Fibroblast of skin of abdomen (primary cell): ENCODE results near the gene ADGRA3.

ENCODE experiments used
- DNase-seq: peaks from one replicate; pipeline ENCODE4 v3.0.0-alpha.2; 2013

Gene ADGRA3

GRCh38 chr4:22356987-22357596 lies 158.8 kb downstream of the ADGRA3 start:
- DNase-seq: peak; percentile 32

DNA sequence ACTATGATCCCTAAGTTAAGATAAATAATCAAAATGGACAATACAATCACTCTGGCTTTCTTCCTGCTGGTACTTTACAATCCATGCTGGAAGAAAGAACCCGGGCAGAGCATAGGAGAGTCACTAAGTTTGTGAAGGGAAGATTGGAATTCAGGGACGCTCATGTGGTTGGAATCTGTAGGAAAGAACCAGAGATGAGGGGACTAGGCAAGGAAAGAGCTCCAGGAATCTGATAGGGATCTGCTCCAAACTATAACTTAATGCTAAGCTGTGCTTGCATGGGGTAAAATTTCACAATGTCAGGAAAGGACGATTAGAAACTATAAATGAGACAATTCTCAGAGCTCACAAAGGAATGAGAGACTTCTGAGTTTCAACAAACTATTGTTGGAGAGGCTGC lies 167.5 kb downstream of the ADGRA3 start:
- peak; percentile 77 for DNase-seq

DNA sequence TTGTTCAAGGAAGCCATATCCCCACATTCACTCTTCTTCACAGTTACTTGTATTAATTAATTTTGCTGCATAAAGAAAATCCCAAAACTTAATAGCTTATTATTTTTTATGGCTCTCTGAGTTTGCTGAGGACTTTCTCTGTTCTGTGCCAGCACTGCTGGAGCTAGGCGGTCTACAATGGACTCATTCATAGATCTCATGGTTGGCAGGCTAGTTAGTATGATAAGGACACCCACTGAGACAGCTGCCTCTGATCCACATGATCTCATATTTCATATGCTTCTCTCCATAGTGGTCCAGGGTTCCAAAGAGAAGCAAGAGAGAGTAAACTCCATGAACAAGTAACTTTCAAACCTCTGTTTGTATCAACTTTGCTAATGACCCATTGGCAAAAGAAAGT lies 170.2 kb downstream of the ADGRA3 start:
- DNase-seq: no peak

DNA sequence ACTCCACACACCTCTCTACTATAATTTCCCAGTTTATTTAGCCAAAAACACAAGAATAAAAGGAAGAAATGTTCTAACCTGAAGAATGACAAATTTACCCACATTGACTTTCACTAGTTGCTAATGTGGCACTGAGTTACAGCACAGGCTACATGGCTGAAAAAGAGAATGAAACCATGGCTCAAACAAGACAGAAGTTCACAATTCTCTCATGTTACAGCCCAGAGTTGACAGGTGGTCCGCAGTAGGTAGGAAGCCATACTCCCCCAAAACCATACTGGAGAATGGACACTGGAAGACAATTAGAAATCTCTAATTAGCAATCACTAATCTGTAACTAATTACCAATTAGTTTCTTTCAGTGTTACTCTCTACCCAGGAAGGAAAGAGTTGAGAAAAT lies 170.8 kb downstream of the ADGRA3 start:
- no peak for DNase-seq

- DNase-seq: no peak
Measured at GRCh38 chr4:22343606-22344005, 172.3 kb downstream of the ADGRA3 start.

- DNase-seq: no peak
Measured at GRCh38 chr4:22339491-22339890, 176.4 kb downstream of the ADGRA3 start.

- DNase-seq: no peak
Measured at GRCh38 chr4:22338796-22339195, 177.1 kb downstream of the ADGRA3 start.
